Measurements from ENCODE around the gene NFYC. TPM values are rescaled to one million over a fixed set of nuclear protein-coding genes. Genes with fewer than 3 reads are reported as not detected.

Gene NFYC
- total RNA-seq, 1 experiment from 2014 or later, result 25.8 TPM

DNA sequence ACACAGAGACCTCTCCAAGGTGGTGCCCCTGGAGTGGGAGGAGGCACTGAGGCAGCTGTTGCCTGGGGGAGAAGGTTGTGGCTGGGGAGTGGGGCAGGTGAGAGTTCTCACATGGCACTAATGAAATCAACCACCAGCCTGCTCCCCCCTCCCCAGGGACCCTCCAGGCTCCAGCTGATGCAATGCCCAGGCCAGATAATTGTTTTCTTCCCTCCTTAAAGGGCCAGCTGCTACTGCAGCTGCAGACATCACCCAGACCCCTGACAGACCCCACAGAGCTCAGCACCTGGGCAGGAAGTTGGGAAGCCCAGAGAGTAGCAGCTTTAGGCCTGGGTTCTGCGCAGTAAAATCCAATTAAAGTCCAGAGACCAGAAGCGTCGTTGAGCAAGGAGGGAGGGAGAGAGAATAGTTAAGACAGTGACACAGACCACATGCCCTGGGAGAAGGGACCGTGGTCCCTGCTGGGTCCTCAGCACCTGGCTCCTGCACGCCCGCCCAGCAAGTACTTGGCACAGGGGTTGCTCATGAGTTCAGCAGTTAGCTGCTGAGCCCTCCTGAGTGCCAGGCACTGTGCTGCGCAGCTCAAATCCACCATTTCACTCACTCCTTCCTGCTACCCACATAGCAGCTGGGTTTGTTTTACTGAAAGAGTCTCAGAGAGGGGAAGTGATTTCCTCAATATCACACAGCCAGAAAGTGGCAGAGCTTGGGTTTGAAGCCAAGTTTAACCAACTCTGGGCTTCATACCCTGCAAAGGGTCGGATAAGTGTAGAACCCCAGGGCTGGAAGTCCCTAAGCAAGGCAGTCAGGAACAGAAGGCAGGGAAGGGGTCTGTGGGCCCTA is 28.0 kb upstream of the NFYC start:
- DNase-seq (ENCODE audit: low read depth, low spot score), result no peak
- in situ Hi-C loops (cut with HindIII; ENCODE audit: low pct_unique_long_range_greater_than_20kb, low sequenced_read_pairs), result no loop called here

DNA sequence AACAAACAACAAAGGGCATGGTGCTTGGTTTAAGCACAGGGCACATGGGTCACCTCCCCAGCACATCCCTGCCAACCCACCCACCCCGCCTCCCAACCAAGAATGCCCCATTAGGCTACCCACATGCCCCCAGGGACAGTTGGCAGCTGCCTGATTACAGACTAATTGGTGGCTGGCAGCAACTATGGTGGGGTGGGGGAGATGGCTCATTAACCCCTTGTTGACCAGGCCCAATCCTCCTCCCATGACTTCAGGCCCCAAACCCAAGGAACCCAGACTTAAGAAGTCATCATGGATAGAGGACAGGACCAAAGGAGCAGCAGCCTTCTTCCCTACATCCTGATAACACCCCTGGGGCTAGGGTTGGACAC is 27.4 kb upstream of the NFYC start:
- in situ Hi-C loops (cut with HindIII; ENCODE audit: low pct_unique_long_range_greater_than_20kb, low sequenced_read_pairs), result no loop called here
- DNase-seq (ENCODE audit: low read depth, low spot score), result no peak

DNA sequence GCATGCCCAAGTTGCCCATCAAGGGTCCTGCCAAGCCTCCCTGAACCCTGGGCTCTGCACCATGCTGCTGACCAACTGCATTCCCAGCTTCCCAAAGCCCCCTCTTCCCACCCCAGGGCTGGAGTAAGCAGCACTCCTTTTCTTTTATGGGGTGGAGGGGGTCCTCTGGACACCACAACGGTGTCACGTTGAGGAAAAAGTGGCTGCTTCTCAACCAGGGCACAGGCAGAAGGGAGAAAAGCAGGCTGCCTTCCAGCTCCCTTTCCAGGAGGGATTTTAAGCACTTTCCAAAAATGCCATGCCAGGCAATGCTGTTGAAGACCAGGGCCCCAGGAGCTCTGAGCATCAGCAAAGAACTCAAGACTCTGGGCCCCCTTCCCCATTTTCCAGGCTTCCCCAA is 26.7 kb upstream of the NFYC start:
- in situ Hi-C loops (cut with HindIII; ENCODE audit: low pct_unique_long_range_greater_than_20kb, low sequenced_read_pairs), result no loop called here
- no peak for DNase-seq (ENCODE audit: low read depth, low spot score)

DNA sequence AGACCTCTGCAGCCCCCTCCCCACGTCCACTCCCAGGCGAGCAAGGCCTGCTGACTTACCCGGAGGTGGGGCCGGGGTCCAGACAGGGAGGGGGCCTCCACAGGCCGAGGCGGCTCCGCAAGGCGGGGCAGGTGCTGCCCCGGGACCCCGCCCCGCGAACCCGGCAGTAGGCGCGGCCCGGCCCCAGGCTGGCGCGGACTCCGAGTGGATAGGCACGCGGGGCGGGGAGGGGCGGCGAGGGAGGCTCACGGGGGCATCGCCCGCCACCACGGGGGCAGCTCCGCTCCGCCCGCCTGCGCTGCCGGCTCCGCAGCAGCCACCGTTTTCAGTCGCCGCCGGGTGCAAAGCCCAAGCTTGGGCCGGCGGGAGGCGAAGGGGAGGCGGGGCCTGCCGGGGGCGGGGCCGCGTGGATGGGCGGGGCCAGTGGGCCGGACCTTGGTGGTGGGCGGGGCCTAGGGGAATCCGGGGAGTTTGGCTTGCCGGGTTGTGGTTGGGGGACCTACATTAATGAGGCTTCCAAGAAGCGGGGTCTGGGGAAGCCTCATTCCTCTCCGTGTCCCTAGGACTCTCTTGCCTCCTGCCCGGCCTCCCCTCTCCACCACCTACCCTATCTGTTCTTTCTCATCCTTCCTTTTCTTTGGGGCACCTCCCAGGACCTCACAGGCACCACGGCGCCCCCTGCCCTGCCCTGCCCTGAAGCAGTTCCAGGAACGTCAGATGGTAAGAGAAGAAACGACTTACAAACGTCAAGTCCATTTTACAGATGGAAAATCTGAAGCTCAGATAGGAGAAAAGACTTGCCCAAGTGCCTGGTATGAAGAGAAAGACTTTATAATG is 26.0 kb upstream of the NFYC start, which contains the start of gene RIMS3:
Gene RIMS3 (minus strand): TSS at position 348 of the 837 bp plus-strand sequence. CDS start 23,757 bp downstream, outside the sequence.
- DNase-seq (ENCODE audit: low read depth, low spot score), result peak; percentile 61
- in situ Hi-C loops (cut with HindIII; ENCODE audit: low pct_unique_long_range_greater_than_20kb, low sequenced_read_pairs), result no loop called here

DNA sequence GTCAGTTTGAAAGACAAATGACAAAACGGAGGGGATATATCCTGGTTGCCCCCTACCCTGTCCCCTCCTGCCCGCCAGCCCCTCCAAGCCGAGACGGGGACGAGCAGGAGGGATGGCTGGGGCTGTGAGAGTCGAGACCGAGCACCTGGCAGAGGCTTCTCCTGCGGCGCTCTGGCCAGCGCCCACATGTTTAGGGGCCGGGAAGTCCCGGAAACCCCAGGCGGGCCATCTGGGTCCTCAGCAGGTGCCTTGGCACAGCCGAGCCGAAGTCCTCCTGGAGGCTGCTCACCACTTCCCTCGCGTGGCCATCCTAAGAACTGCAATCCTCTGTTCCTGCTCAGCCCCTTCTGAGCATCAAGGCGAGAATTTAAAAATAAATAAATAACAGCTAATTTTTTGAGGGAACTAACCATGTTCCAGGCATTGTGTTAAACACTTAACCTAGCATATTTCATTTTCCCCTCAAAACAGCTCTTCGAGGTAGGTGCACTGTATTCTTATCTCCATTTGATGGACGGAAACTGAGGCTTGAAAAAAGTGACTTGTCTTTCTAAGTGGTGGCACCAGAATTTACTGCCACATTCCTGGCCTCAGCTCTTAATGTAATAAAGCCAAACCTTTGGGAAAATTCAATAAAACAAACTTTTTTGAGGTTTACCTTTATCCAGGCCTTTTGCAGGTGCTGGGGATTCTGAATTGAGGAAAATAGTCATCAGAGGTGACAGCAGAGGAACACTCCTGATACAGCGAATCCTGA is 22.6 kb upstream of the NFYC start:
- DNase-seq (ENCODE audit: low read depth, low spot score), result peak; percentile 74
- in situ Hi-C loops (cut with HindIII; ENCODE audit: low pct_unique_long_range_greater_than_20kb, low sequenced_read_pairs), result no loop called here

DNA sequence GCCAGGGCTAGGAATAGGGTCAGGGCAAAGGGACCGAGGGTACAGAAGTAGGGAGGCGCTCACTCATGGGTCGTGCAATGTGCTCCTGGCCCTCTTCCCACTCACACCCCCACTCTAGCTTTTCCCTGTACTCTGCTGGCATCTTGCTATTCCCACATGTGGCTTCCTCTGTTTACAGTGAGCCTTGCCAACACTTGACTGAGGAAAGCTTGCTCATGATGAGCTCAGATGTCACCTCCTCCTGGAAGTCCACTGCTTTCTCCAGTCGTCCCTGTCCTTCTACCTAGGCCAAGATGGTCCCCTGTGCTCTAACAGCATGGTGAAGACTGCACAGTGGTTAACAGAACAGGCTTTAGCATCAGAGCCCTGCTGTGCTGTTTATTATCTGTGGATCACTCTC is 18.1 kb upstream of the NFYC start:
- in situ Hi-C loops (cut with HindIII; ENCODE audit: low pct_unique_long_range_greater_than_20kb, low sequenced_read_pairs), result no loop called here
- DNase-seq (ENCODE audit: low read depth, low spot score), result no peak

DNA sequence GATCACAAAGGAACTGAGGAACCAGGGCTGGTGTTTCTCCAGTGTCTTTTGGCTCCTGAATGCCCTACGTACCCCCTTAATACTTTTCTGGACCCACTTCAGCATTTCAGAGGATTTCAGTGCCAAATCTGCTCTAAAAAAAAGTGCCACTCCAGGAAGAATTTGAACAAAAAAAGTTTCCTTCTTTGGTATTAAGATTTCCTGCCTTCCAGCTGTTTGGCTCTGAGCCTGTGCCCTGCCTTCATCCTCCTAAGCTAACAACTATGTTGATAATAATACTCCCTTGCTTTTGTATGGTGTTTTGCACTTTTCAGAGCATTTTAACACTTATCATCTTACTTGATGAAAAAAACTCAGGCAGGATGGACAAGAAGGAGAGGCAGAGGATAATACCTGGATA is 15.0 kb upstream of the NFYC start:
- in situ Hi-C loops (cut with HindIII; ENCODE audit: low pct_unique_long_range_greater_than_20kb, low sequenced_read_pairs), result no loop called here
- no peak for DNase-seq (ENCODE audit: low read depth, low spot score)

DNA sequence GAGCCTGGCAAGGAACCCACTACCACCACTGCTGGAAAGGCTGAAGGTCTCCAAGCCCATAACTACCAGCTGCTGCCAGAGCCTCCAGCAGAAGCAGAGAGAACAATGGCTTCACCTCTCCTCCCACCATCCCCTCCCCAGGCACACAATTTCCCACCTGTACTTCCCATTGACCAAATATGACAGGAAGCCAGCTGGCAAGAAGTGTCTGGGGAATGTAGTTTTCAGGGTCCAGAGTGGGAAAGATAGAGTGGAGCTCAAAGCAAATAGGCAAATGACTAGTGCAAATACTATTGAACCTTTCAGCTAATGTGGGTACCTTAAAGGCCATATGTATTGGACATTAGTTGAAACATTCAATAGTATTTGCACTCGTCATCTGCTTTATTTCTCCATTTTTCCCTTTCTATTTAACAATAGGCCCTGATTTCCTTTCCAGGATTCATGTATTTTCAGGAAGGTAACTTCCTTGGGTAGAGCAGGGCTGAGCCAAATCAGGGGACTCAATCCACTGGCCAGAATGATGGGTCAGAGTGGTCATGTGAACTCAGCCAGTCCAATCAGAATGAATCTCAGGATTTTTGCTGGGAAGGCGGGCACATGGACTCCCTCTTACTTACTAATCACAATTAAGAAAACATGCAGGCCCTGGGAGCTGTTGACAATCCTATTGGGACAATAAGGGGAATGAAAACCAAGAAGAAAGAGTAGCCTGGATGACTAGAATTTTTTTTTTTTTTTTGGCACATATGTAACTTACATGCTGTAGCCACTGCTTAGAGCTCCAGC is 12.1 kb upstream of the NFYC start:
- DNase-seq (ENCODE audit: low read depth, low spot score), result no peak
- in situ Hi-C loops (cut with HindIII; ENCODE audit: low pct_unique_long_range_greater_than_20kb, low sequenced_read_pairs), result no loop called here

DNA sequence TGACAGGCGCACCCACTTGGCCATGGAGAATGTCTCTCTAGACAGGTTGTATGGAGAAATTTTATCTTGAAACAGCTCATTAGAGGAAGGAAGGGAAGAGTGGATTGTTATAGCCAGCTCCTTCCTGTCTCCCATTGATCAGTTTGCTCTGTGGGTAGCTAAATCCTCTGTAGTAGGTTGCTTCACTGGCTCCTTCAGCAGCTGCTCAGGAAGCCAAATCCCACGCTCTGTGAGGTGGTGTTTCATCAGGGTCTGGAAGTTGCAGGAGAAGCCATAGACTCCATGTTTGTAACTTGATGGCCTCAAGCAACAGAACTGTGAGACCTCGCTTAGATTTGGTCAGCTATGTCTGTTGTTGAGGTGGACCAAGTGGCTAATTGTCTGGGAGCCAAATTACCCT is 6.8 kb upstream of the NFYC start:
- in situ Hi-C loops (cut with HindIII; ENCODE audit: low pct_unique_long_range_greater_than_20kb, low sequenced_read_pairs), result no loop called here
- DNase-seq (ENCODE audit: low read depth, low spot score), result no peak

DNA sequence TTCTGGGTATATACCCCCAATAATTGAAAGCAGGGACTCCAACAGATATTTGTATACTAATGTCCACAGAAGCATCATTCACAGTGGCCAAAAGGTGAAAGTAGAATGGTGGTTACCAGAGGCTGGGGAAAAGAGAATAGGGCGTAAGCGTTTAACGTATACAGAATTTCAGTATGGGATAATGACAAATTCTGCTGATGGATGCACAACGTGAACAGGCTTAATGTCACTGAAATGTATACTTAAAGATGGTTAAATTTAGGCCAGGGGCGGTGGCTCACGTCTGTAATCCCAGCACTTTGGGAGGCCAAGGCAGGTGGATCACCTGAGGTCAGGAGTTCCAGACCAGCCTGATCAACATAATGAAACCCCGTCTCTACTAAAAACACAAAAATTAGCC is 4.4 kb upstream of the NFYC start:
- DNase-seq (ENCODE audit: low read depth, low spot score), result no peak
- in situ Hi-C loops (cut with HindIII; ENCODE audit: low pct_unique_long_range_greater_than_20kb, low sequenced_read_pairs), result no loop called here

DNA sequence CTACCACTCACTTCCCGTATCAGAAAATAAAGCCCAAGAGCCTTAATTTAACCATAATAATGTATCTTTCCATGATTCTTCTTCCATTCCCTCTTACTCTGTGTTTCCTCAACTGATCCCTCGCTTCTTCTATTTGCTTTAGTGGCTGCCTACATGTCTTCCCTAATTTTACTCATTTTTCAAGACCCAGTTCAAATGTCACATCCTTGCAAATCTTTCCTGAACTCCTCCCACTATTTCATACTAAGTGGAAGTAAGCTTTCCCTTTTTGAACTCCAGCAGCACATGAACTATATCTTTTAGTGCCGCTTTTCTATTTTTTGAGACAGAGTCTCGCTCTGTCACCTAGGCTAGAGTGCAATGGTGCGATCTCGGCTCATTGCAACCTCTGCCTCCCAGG is 3.8 kb upstream of the NFYC start:
- no peak for DNase-seq (ENCODE audit: low read depth, low spot score)
- in situ Hi-C loops (cut with HindIII; ENCODE audit: low pct_unique_long_range_greater_than_20kb, low sequenced_read_pairs), result no loop called here

DNA sequence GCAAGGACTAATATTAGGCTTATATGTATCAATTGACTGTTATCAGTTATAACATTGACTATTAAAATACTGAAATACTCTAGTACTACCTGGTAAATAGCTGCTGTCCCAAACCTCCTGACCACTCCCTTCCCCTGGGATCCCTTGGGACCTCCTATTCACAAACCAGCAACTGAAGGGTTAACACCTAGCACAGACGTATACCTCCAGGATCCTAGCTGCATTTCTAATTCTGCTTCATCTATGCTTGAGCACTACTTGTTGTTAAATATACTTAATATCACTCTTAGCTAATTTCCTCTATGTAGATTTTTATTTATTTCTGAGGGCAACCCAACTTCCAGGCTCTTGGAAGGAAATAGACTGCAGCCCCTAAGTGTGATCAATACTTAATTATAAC is 1.8 kb upstream of the NFYC start:
- DNase-seq (ENCODE audit: low read depth, low spot score), result no peak
- in situ Hi-C loops (cut with HindIII; ENCODE audit: low pct_unique_long_range_greater_than_20kb, low sequenced_read_pairs), result no loop called here

DNA sequence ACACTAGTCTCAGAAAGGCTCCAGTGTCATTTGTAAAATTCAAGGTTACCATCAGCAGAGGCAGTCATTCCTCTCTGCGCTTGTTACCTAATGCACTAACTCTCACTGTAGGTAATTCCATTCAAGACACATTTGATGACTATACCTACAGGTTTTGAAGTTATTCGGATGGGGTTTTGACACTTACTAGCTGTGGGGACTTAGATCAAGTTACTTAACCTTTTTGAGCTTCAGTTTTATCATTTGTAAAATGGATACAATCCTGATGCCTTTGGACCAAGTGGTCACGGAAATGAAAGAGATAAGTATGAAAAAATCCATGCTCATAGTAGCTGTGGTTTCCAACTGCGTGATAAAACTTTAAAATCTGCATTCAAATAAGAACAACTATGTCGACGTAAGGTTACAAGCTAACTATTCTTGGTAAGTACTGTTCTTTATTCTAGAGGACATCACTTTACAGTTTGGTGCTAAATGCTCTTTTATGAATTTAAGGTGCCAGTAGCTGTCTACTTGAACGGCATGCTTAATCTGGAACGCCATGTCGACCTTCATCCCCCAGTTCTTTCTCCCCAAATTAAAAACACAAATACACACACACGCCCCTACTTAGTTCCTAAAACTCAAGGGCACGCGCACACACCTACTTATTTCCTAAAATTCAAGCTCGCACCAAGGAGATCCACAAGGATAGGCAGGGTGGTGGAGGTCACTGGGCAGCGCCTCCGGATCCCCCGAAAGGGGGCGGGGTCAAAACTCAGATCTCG is 550 bp upstream of the NFYC start:
- peak; percentile 7 for DNase-seq (ENCODE audit: low read depth, low spot score)
- in situ Hi-C loops (cut with HindIII; ENCODE audit: low pct_unique_long_range_greater_than_20kb, low sequenced_read_pairs), result no loop called here

DNA sequence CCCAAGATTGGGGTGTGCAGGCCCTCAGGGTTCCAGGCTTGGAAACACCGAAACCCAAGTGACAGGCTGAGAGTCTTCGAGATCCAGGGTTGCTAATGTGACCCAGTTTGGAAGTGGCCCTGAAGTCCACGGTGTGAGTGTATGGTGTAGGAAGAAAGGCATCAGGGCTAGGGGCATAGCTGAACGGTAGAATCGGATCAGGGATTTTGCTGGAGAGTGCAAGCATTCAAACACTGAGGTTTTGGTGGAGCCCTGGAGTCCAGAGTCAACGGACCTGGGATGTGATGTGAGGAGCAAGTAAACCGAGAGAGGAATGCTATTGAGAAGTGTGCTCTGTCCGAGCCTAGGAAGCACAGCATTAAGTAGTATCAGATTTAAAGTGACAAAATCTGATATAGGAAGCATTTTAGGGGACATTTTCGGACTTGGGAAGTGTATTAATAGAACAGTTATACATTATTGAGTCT is 958 bp downstream of the NFYC start:
- DNase-seq (ENCODE audit: low read depth, low spot score), result peak; percentile 16

DNA sequence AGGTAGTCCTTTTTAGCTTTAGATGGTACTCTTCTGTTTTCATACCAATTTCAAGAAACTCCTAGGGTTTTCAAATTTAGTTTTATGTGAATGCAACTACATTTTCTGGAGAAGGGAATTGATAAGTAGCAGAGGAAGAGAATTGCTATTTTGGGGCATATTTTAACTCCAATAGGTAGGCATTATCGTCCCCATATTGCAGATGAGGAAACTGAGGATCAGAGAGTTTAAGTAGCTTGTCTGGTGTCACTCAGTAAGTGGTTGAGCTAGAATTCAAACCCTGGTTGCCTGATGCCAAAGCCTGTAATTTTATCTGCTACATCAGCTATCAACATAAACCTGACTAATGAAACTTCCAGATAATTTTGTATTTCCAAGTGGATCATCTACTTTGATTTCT is 1.9 kb downstream of the NFYC start:
- in situ Hi-C loops (cut with HindIII; ENCODE audit: low pct_unique_long_range_greater_than_20kb, low sequenced_read_pairs), result no loop called here
- no peak for DNase-seq (ENCODE audit: low read depth, low spot score)

More for the DNA sequence above, 958 bp downstream of the NFYC start:
- in situ Hi-C loops (cut with HindIII; ENCODE audit: low pct_unique_long_range_greater_than_20kb, low sequenced_read_pairs), result no loop called here

DNA sequence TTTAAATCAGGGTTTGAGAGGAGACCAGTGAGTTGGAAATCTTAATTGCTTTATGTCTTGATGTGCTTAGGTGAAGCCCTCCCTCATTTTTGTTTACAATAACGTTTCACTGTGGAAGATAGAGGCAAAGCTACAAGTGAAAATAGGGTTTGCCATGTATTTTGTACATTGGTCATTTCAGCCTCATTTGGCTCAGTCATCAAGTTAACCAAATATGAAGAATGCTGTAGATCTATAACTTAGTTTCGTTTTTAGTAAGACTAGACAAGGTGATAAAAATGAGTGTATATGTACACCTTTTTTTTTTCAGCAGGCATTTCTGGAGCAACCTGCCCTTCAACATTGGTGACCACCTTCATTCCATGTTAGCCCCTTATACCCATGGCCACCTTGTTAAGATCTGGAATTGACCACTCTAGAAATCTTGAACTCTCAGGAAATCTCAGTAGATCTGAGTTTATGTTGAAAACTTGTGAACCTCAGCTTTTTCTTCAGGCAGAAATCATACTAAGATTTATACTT is 2.9 kb downstream of the NFYC start:
- in situ Hi-C loops (cut with HindIII; ENCODE audit: low pct_unique_long_range_greater_than_20kb, low sequenced_read_pairs), result no loop called here
- DNase-seq (ENCODE audit: low read depth, low spot score), result no peak
